Stimulated activated memory B cell treated with anti-CD40 and anti-IgM and Interleukin-4, amounts not matched to agents 10 μg/mL and 1 μg/mL and 100 μg/mL, for 72 hours (primary cell): ENCODE measurements around the gene SPAG17.

ENCODE experiments used
- ATAC-seq: fragments of 150-1000 bp; cut with Tn5 transposase; 2 replicates; pipeline ENCODE4 v1.10.0; 2021
- H3K27ac Mint-ChIP-seq: one replicate; pipeline ENCODE4 v1.8.0; 2022; ENCODE audit warnings: mild to moderate bottlenecking, mixed read lengths
- H3K27me3 Mint-ChIP-seq: one replicate; pipeline ENCODE4 v1.8.0; 2022; ENCODE audit warnings: mixed read lengths
- H3K36me3 Mint-ChIP-seq: one replicate; pipeline ENCODE4 v1.8.0; 2022; ENCODE audit warnings: mixed read lengths
- H3K4me1 Mint-ChIP-seq: one replicate; pipeline ENCODE4 v1.8.0; 2022; ENCODE audit warnings: mixed read lengths
- H3K4me3 Mint-ChIP-seq: one replicate; pipeline ENCODE4 v1.8.0; 2022; ENCODE audit warnings: mild to moderate bottlenecking, moderate library complexity, mixed read lengths
- H3K9me3 Mint-ChIP-seq: one replicate; pipeline ENCODE4 v1.8.0; 2022; ENCODE audit warnings: mixed read lengths

Gene SPAG17

GRCh38 chr1:118190561-118190960 is 5.5 kb upstream of the SPAG17 start:
- Mint-ChIP-seq H3K4me3 (no peak overlapping the region), H3K36me3 (no peaks in the 10 kb centered on the region), H3K4me1 (no peaks in the 10 kb centered on the region), H3K27ac (no peak overlapping the region), H3K9me3 (peaks cover 12% of the 10 kb centered on the region), H3K27me3 (peaks cover 5% of the 10 kb centered on the region)
- no peak for ATAC-seq

- peaks cover 8% of the 10 kb centered on the region for H3K4me1 Mint-ChIP-seq
Observed at GRCh38 chr1:118189564-118189963, 4.5 kb upstream of the SPAG17 start.

DNA sequence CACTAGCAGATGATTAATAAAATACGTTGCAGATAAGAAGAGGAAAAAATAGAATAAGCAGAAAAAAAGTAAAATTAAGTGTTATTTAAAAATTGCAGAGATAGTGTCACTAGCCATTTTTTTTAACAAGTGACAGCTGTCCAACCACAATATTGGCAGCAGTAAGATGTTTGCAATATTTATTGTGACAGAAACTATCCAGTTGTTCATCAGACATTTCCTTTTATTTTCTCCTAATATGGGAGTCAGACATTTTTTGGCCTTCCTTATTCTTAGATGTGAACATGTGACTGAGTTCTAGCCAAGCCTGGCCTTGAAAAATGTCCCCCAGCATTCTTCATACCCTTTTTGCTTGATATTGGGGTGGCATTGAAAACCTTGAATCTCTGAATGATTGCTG is 3.4 kb upstream of the SPAG17 start:
- ATAC-seq = no peak
- Mint-ChIP-seq H3K36me3 (no peaks in the 10 kb centered on the region), H3K4me1 (peaks cover 9% of the 10 kb centered on the region), H3K27ac (no peak overlapping the region), H3K9me3 (peaks cover 10% of the 10 kb centered on the region), H3K27me3 (peaks cover 18% of the 10 kb centered on the region), H3K4me3 (no peak overlapping the region)

More at GRCh38 chr1:118189564-118189963, 4.5 kb upstream of the SPAG17 start:
- H3K27ac Mint-ChIP-seq = no peak overlapping the region
- H3K27me3 Mint-ChIP-seq = peaks cover 15% of the 10 kb centered on the region
- no peak overlapping the region for H3K4me3 Mint-ChIP-seq
- peaks cover 14% of the 10 kb centered on the region for H3K9me3 Mint-ChIP-seq
- no peaks in the 10 kb centered on the region for H3K36me3 Mint-ChIP-seq
- no peak for ATAC-seq

- Mint-ChIP-seq H3K4me1 (peaks cover 9% of the 10 kb centered on the region), H3K36me3 (no peaks in the 10 kb centered on the region), H3K4me3 (no peak overlapping the region), H3K27ac (no peak overlapping the region), H3K27me3 (peaks cover 18% of the 10 kb centered on the region), H3K9me3 (peaks cover 6% of the 10 kb centered on the region)
- no peak for ATAC-seq
Observed at GRCh38 chr1:118186026-118186425, 998 bp upstream of the SPAG17 start.

- peaks cover 18% of the 10 kb centered on the region for H3K27me3 Mint-ChIP-seq
- no peak overlapping the region for H3K27ac Mint-ChIP-seq
- no peak overlapping the region for H3K4me3 Mint-ChIP-seq
- no peaks in the 10 kb centered on the region for H3K36me3 Mint-ChIP-seq
- peaks cover 6% of the 10 kb centered on the region for H3K9me3 Mint-ChIP-seq
- ATAC-seq = no peak
- H3K4me1 Mint-ChIP-seq = peaks cover 9% of the 10 kb centered on the region
Observed at GRCh38 chr1:118184739-118185083, 317 bp downstream of the SPAG17 start.

- Mint-ChIP-seq H3K36me3 (no peaks in the 10 kb centered on the region), H3K9me3 (peaks cover 6% of the 10 kb centered on the region), H3K27ac (no peak overlapping the region), H3K4me3 (no peak overlapping the region), H3K27me3 (peaks cover 18% of the 10 kb centered on the region), H3K4me1 (peaks cover 9% of the 10 kb centered on the region)
- no peak for ATAC-seq
Observed at GRCh38 chr1:118183586-118183985, 1.4 kb downstream of the SPAG17 start.

DNA sequence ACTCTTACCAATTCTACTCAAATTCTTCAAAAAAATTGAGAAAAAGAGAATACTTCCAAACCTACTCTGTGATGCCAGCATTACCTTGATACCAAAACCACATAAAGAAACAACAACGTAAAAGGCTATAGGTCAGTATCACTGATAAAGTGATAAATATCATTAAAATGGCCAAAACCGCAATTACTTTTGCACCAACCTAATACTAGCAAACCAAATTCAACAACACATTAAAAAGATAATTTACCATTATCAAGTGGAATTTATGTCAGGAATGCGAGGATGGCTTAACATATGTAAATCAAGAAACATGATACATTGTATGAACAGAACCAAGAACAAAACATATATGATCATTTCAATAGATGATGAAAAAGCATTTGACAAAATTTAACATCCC is 7.0 kb downstream of the SPAG17 start:
- H3K36me3 Mint-ChIP-seq = no peaks in the 10 kb centered on the region
- H3K4me1 Mint-ChIP-seq = no peaks in the 10 kb centered on the region
- H3K27ac Mint-ChIP-seq = no peak overlapping the region
- H3K4me3 Mint-ChIP-seq = no peak overlapping the region
- ATAC-seq = no peak
- H3K27me3 Mint-ChIP-seq = peaks cover 9% of the 10 kb centered on the region
- peaks cover 11% of the 10 kb centered on the region for H3K9me3 Mint-ChIP-seq

- H3K9me3 Mint-ChIP-seq = no peaks in the 10 kb centered on the region
- no peaks in the 10 kb centered on the region for H3K36me3 Mint-ChIP-seq
- peaks cover 12% of the 10 kb centered on the region for H3K27me3 Mint-ChIP-seq
- ATAC-seq = no peak
- H3K4me1 Mint-ChIP-seq = no peaks in the 10 kb centered on the region
- H3K4me3 Mint-ChIP-seq = no peak overlapping the region
- H3K27ac Mint-ChIP-seq = no peak overlapping the region
Observed at GRCh38 chr1:118169016-118169415, 16.0 kb downstream of the SPAG17 start.

DNA sequence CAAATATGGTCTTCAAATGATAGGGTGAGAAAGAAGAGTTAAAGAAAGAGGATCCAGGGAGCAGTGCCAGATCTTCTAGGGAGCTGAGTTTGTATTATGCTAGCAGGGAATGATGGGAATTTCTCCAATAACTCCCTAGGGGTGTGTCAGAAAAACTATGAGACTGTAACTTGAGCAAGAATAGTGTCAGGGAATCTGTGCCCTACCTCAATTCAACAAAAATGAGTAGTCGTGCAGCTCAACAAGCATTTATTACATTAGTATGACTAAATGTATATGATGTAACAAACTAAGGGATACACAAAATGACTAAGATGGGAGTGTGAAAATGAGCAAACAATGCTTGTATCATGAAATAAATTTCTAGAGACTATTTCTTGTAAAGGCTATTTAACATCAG is 24.2 kb downstream of the SPAG17 start:
- no peaks in the 10 kb centered on the region for H3K4me1 Mint-ChIP-seq
- no peak overlapping the region for H3K27ac Mint-ChIP-seq
- H3K36me3 Mint-ChIP-seq = no peaks in the 10 kb centered on the region
- no peaks in the 10 kb centered on the region for H3K9me3 Mint-ChIP-seq
- no peak for ATAC-seq
- H3K4me3 Mint-ChIP-seq = no peak overlapping the region
- H3K27me3 Mint-ChIP-seq = no peaks in the 10 kb centered on the region

GRCh38 chr1:118159569-118159968 is 25.5 kb downstream of the SPAG17 start:
- ATAC-seq = no peak
- Mint-ChIP-seq H3K4me1 (no peaks in the 10 kb centered on the region), H3K27me3 (no peaks in the 10 kb centered on the region), H3K4me3 (no peak overlapping the region), H3K9me3 (no peaks in the 10 kb centered on the region), H3K27ac (no peak overlapping the region), H3K36me3 (no peaks in the 10 kb centered on the region)

DNA sequence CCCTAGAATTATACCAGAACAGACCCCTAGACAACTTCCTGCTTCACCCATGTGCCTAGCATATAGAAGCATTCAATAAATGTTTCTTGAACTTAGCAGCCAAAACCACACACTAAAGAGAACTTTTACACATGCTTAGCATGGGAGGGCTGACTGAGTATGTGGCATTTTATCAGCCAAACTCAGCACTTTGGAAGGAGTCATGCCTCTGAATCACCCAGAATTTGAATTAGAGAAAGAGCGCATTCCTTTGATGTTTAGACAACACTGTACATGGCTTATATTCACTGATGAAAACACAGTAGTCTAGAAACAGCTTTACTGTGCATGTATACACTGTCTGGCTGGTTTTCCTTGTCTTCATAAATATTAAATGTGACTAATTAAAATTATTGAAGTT is 26.1 kb downstream of the SPAG17 start:
- H3K36me3 Mint-ChIP-seq = no peaks in the 10 kb centered on the region
- ATAC-seq = no peak
- no peaks in the 10 kb centered on the region for H3K9me3 Mint-ChIP-seq
- no peak overlapping the region for H3K4me3 Mint-ChIP-seq
- H3K27me3 Mint-ChIP-seq = no peaks in the 10 kb centered on the region
- no peak overlapping the region for H3K27ac Mint-ChIP-seq
- H3K4me1 Mint-ChIP-seq = no peaks in the 10 kb centered on the region

- ATAC-seq = no peak
- Mint-ChIP-seq H3K27ac (no peak overlapping the region), H3K9me3 (no peaks in the 10 kb centered on the region), H3K27me3 (no peaks in the 10 kb centered on the region), H3K4me3 (no peak overlapping the region), H3K4me1 (no peaks in the 10 kb centered on the region), H3K36me3 (no peaks in the 10 kb centered on the region)
Observed at GRCh38 chr1:118157506-118157905, 27.5 kb downstream of the SPAG17 start.

DNA sequence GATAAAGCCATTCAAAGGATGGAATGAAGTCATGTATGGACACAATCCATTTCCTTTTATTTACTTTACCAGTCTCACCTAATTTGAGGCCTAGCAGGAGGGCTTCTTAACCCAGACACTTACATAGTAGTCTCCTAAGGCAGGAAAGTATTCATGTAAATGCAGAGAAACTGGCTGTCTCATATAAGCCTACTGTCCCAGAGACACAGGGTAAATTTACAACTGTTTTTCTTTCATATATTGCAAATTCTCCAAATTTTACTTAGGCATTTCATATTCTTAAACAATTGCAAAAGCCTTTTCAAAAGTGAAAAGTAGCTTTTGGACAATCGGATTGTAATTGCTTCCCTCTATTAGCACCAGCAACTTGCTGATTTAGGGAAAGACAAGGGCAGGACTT is 29.9 kb downstream of the SPAG17 start:
- Mint-ChIP-seq H3K27me3 (no peaks in the 10 kb centered on the region), H3K4me1 (no peaks in the 10 kb centered on the region), H3K36me3 (no peaks in the 10 kb centered on the region), H3K4me3 (no peak overlapping the region), H3K9me3 (no peaks in the 10 kb centered on the region), H3K27ac (no peak overlapping the region)
- ATAC-seq = no peak

DNA sequence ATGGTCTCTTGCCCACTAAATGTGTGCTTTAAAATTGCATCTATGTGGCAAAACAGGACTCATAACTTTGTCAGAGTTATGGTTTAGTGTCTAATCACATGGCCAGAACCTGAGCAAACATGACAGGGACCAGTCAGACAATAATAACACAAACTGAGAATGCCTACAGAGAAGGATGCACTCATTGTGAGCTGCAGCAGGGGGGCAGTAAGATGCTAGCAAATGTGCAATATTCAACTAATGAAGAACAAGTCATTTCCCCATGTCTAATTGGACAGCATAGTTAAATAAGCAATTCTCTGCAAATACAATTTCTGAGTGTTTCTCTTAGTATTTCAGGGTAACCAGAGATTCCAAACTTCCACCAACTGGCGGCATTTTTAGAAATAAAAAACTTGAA is 30.8 kb downstream of the SPAG17 start:
- H3K27me3 Mint-ChIP-seq = no peaks in the 10 kb centered on the region
- ATAC-seq = no peak
- H3K27ac Mint-ChIP-seq = no peak overlapping the region
- no peak overlapping the region for H3K4me3 Mint-ChIP-seq
- no peaks in the 10 kb centered on the region for H3K36me3 Mint-ChIP-seq
- no peaks in the 10 kb centered on the region for H3K4me1 Mint-ChIP-seq
- no peaks in the 10 kb centered on the region for H3K9me3 Mint-ChIP-seq

GRCh38 chr1:118151312-118151937 is 33.6 kb downstream of the SPAG17 start:
- ATAC-seq = no peak
- Mint-ChIP-seq H3K27ac (no peak overlapping the region), H3K36me3 (no peaks in the 10 kb centered on the region), H3K4me3 (no peak overlapping the region), H3K9me3 (peaks cover 2% of the 10 kb centered on the region), H3K4me1 (no peaks in the 10 kb centered on the region), H3K27me3 (no peaks in the 10 kb centered on the region)

DNA sequence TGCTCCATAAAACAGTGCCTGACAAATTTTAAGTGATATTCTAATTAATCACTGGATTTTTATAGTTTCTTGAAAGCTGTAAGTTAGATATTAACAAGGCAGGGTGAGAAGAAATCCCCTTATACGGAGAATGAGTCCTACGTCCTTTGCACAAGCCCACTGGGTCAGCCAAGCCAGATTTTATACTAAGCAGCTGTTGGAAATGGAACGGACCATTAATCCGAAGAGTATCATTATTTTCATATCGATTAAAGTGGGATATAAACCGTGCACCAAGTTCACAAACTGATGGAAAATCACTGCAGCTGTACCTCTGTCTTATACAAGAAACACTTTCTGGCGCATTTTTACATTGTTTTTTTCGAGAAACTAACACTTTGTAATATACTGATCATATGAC is 35.2 kb downstream of the SPAG17 start:
- Mint-ChIP-seq H3K36me3 (no peaks in the 10 kb centered on the region), H3K27ac (no peak overlapping the region), H3K9me3 (peaks cover 2% of the 10 kb centered on the region), H3K4me1 (no peaks in the 10 kb centered on the region), H3K27me3 (peaks cover 5% of the 10 kb centered on the region), H3K4me3 (no peak overlapping the region)
- no peak for ATAC-seq

DNA sequence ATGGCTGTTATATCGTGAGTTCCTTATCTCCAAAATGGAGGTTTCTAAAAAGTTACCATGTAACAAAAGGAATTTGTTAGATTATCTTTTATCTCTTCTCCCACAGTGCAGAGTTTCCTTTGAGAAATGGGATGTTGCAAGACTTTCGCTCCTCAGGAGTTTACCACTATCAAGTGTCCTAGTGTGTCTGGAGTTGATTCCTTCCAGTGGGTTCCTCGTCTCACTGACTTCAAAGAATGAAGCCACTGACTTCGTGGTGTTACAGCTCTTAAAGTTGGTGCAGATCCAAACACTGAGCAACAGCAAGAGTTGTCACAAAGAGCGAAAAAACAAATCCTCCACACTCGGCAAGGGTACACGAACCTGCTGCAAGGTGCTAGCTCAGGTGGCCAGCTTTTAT is 37.0 kb downstream of the SPAG17 start:
- no peak overlapping the region for H3K27ac Mint-ChIP-seq
- H3K4me3 Mint-ChIP-seq = no peak overlapping the region
- no peaks in the 10 kb centered on the region for H3K4me1 Mint-ChIP-seq
- H3K9me3 Mint-ChIP-seq = peaks cover 2% of the 10 kb centered on the region
- H3K36me3 Mint-ChIP-seq = no peaks in the 10 kb centered on the region
- peaks cover 13% of the 10 kb centered on the region for H3K27me3 Mint-ChIP-seq
- no peak for ATAC-seq
